Uterus (tissue), 4 donors: Measurements from ENCODE around the gene R3HDM2. TPM values are rescaled to one million over a fixed set of nuclear protein-coding genes. Genes with fewer than 3 reads are reported as not detected.

Experiments used
- DNase-seq, 2 donors: peaks; one replicate each; pipeline ENCODE4 v3.0.0-alpha.2; 2019 to 2020
- H3K27ac ChIP-seq, 2 donors: fragments of 200-600 bp; sonication (generic); 1 replicate in 1 of 2; 2 replicates in 1 of 2; pipeline ENCODE4 v1.5.1; 2016 to 2018
- H3K27me3 ChIP-seq, 2 donors: fragments of 200-600 bp; sonication (generic); one replicate each; pipeline ENCODE4 v1.5.1; 2018 to 2019; ENCODE audit warnings: control low read depth in 1 of 2
- H3K36me3 ChIP-seq, 2 donors: fragments of 200-600 bp; sonication (generic); one replicate each; pipeline ENCODE4 v1.5.1; 2019; ENCODE audit warnings: control low read depth in 1 of 2
- H3K4me1 ChIP-seq, 2 donors: fragments of 200-600 bp; sonication (generic); one replicate each; pipeline ENCODE4 v1.5.1; 2018 to 2019; ENCODE audit warnings: control low read depth in 1 of 2
- H3K4me3 ChIP-seq, 2 donors: fragments of 200-600 bp; sonication (generic); 1 replicate in 1 of 2; 2 replicates in 1 of 2; pipeline ENCODE4 v1.5.1; 2018 to 2019; ENCODE audit warnings: mild to moderate bottlenecking in 1 of 2
- H3K9me3 ChIP-seq, 2 donors: fragments of 200-600 bp; sonication (generic); one replicate each; pipeline ENCODE4 v1.5.1; 2019; ENCODE audit warnings: control low read depth in 1 of 2
- CTCF ChIP-seq, 4 experiments: fragments of 200-600 bp in 2 of 4; fragments of 450-650 bp in 2 of 4; sonication (generic) in 2 of 4; IDR thresholded peaks; one replicate each; pipeline ENCODE4 v1.5.1; 2016 to 2019; ENCODE audit warnings: antibody characterized with exemption in 4 of 4, mild to moderate bottlenecking in 2 of 4, moderate library complexity in 1 of 4
- POLR2A ChIP-seq, 2 donors: fragments of 450-650 bp; IDR thresholded peaks; one replicate each; pipeline ENCODE4 v1.6.1; 2016; ENCODE audit warnings: antibody characterized with exemption in 2 of 2, mild to moderate bottlenecking in 1 of 2, moderate library complexity in 1 of 2
- intact Hi-C: fragments of 100-400 bp; cut with DNase I; formaldehyde crosslinking; loops from one replicate; pipeline ENCODE4 v1.15.1; 2023; ENCODE audit warnings: low total_unique reads
- total RNA-seq, 4 donors: library from RNA; depleted of rRNA in 3 of 4; stranded (reverse); fragments of >200 nt in 3 of 4; gene quantifications; one replicate each; pipeline versions ENCODE4 v1.1.0 to v1.2.4, GENCODE V29; 2014 to 2023
- donor health status: DM: yes; HTN: yes; CAD: no.

Gene R3HDM2
- total RNA-seq, 4 donors from 2014 or later = 9.4 to 89.0 (median 34.2) TPM

- peak; percentile 89 to 90 for DNase-seq
- peak; percentile 85 to 96 (median 94) for TF ChIP-seq CTCF (IDR thresholded peaks at IDR 0.05)
- peak in 1 of 2 donors; percentile 38 for TF ChIP-seq POLR2A (IDR thresholded peaks at IDR 0.05)
- no peaks in the 10 kb centered on the region for H3K27me3 ChIP-seq
Measured at GRCh38 chr12:57462251-57462911, 31.5 kb upstream of the R3HDM2 start.

GRCh38 chr12:57461917-57462250 is 31.0 kb upstream of the R3HDM2 start:
- Histone ChIP-seq H3K36me3 (no peaks in the 10 kb centered on the region), H3K27me3 (no peaks in the 10 kb centered on the region), H3K9me3 (no peaks in the 10 kb centered on the region), H3K27ac (peak overlapping the region; percentile 88 to 89), H3K4me3 (peak overlapping the region; percentile 51 to 59), H3K4me1 (peaks cover 3 to 11% of the 10 kb centered on the region in 2 donors)
- intact Hi-C loops = no loop called here
- no peak for DNase-seq
- no peak for TF ChIP-seq CTCF (IDR thresholded peaks at IDR 0.05)
- no peak for TF ChIP-seq POLR2A (IDR thresholded peaks at IDR 0.05)

More at GRCh38 chr12:57462251-57462911, 31.5 kb upstream of the R3HDM2 start:
- Histone ChIP-seq H3K36me3 (no peaks in the 10 kb centered on the region), H3K4me3 (peak overlapping the region; percentile 51 to 59), H3K4me1 (peaks cover 3 to 11% of the 10 kb centered on the region in 2 donors), H3K27ac (peak overlapping the region; percentile 88 to 89), H3K9me3 (no peaks in the 10 kb centered on the region)
- intact Hi-C loops = no loop called here

- Histone ChIP-seq H3K36me3 (no peaks in the 10 kb centered on the region), H3K9me3 (no peaks in the 10 kb centered on the region), H3K4me1 (peaks cover 3 to 11% of the 10 kb centered on the region in 2 donors), H3K27me3 (no peaks in the 10 kb centered on the region), H3K4me3 (peak overlapping the region; percentile 51 to 59), H3K27ac (peak overlapping the region; percentile 88 to 89)
- DNase-seq = peak; percentile 74 to 78
- intact Hi-C loops = no loop called here
- no peak for TF ChIP-seq POLR2A (IDR thresholded peaks at IDR 0.05)
- no peak for TF ChIP-seq CTCF (IDR thresholded peaks at IDR 0.05)
Measured at GRCh38 chr12:57461276-57461916, 30.6 kb upstream of the R3HDM2 start.

GRCh38 chr12:57460841-57461275 is 30.0 kb upstream of the R3HDM2 start:
- Histone ChIP-seq H3K27me3 (no peaks in the 10 kb centered on the region), H3K4me1 (peaks cover 3 to 11% of the 10 kb centered on the region in 2 donors), H3K27ac (peak overlapping the region; percentile 88 to 89), H3K36me3 (no peaks in the 10 kb centered on the region), H3K9me3 (no peaks in the 10 kb centered on the region), H3K4me3 (peak overlapping the region; percentile 51 to 59)
- TF ChIP-seq POLR2A (IDR thresholded peaks at IDR 0.05) (no peak), CTCF (IDR thresholded peaks at IDR 0.05) (no peak)
- DNase-seq = no peak
- intact Hi-C loops = no loop called here

GRCh38 chr12:57460468-57460784 is 29.6 kb upstream of the R3HDM2 start:
- H3K4me1 ChIP-seq = peaks cover 3 to 11% of the 10 kb centered on the region in 2 donors
- H3K27ac ChIP-seq = peak overlapping the region; percentile 10 to 89
- no peaks in the 10 kb centered on the region for H3K36me3 ChIP-seq
- intact Hi-C loops = no loop called here
- H3K9me3 ChIP-seq = no peaks in the 10 kb centered on the region
- DNase-seq = no peak
- no peaks in the 10 kb centered on the region for H3K27me3 ChIP-seq
- TF ChIP-seq CTCF (IDR thresholded peaks at IDR 0.05) (no peak), POLR2A (IDR thresholded peaks at IDR 0.05) (no peak)
- peak overlapping the region; percentile 51 to 59 for H3K4me3 ChIP-seq
